Ovary (tissue), 9 donors: ENCODE data around the gene ADAMTS12. TPM values are rescaled to one million over a fixed set of nuclear protein-coding genes. Genes with fewer than 3 reads are reported as not detected.

ENCODE experiments used
- DNase-seq, 5 donors: peaks; one replicate each; pipeline ENCODE4 v3.0.0-alpha.2; 2019 to 2020
- H3K27ac ChIP-seq, 2 donors: fragments of 200-600 bp; one replicate each; pipeline versions ENCODE4 v1.5.1 to v1.8.0; 2019 to 2022
- H3K27me3 ChIP-seq: fragments of 200-600 bp; one replicate; pipeline ENCODE4 v1.8.0; 2022
- H3K36me3 ChIP-seq: fragments of 200-600 bp; sonication (generic); one replicate; pipeline ENCODE4 v1.5.1; 2019
- H3K4me1 ChIP-seq: one replicate; pipeline ENCODE4 v1.8.1; 2013; ENCODE audit warnings: mild to moderate bottlenecking, moderate library complexity; ENCODE audit not compliant: insufficient read depth
- H3K4me3 ChIP-seq: fragments of 200-600 bp; sonication (generic); one replicate; pipeline ENCODE4 v1.5.1; 2017
- H3K9me3 ChIP-seq, 2 donors: fragments of 200-600 bp in 1 of 2; sonication (generic) in 1 of 2; one replicate each; pipeline versions ENCODE4 v1.5.1 to v1.8.1; 2013 to 2019; ENCODE audit warnings: mild to moderate bottlenecking in 1 of 2, moderate library complexity in 1 of 2
- CTCF ChIP-seq, 3 donors: fragments of 450-650 bp in 2 of 3; fragments of 200-600 bp in 1 of 3; IDR thresholded peaks; one replicate each; pipeline versions ENCODE4 v1.5.1 to v1.8.0; 2016 to 2022; ENCODE audit warnings: antibody characterized with exemption in 3 of 3, mild to moderate bottlenecking in 1 of 3
- EP300 ChIP-seq: sonication (generic); formaldehyde crosslinking; IDR thresholded peaks from one replicate; pipeline ENCODE4 v1.6.1; 2017; ENCODE audit warnings: antibody characterized with exemption
- POLR2A ChIP-seq: fragments of 450-650 bp; IDR thresholded peaks from one replicate; pipeline ENCODE4 v1.6.1; 2017; ENCODE audit warnings: antibody characterized with exemption, mild to moderate bottlenecking, moderate library complexity
- WGBS, 3 donors: extraction: QIAGEN DNeasy Blood & Tissue Kit in 1 of 3; methylation state at CpG; one replicate each; pipeline versions ENCODE4 v1.1.5 to v1.1.7; 2013 to 2017; 5-methylcytosine and 5-hydroxymethylcytosine counted together
- intact Hi-C, 4 donors: fragments of 100-400 bp; cut with DNase I; formaldehyde crosslinking; loops; one replicate each; pipeline versions ENCODE4 v1.11.0 to v1.15.1; 2022 to 2023
- polyA plus RNA-seq, 2 donors: library from polyadenylated mRNA; stranded (reverse); fragments of 200-250 nt in 1 of 2; fragments of 350-450 nt in 1 of 2; fragmentation: Illumina TruSeq in 1 of 2; extraction: RNeasy Lipid Tissue Mini Kit (QIAGEN cat#74804) in 1 of 2; gene quantifications; one replicate each; pipeline ENCODE4 v1.2.3, GENCODE V29; 2013 to 2014
- small RNA-seq: library from RNA; depleted of rRNA; stranded (forward); fragments of <200 nt; gene quantifications from one replicate; pipeline ENCODE3, GENCODE V24; 2016
- total RNA-seq, 7 donors: library from RNA; depleted of rRNA in 2 of 7; stranded (reverse); fragments of >200 nt in 2 of 7; fragmentation: NEBNext Ultra II Directional in 3 of 7; extraction: Animal tissue kit (Norgen Biotek cat#: 25700) in 3 of 7; gene quantifications; one replicate each; pipeline versions ENCODE4 v1.1.0 to v1.2.4, GENCODE V29; 2016 to 2023
- donor health status: DM: no; HTN: no; CAD: no; lungs with moderate emphysema.
- donor health status: DM: no; HTN: no; CAD: no.
- donor health status: Bipolar disorder and iron deficiency.
- donor health status: DM: yes; HTN: yes; CAD: no.
- donor health status: DM: no; HTN: no; CAD: no.
- donor health status: DM: yes; HTN: yes; CAD: no.

ADAMTS12 gene
- total and polyA plus RNA-seq, 9 donors: 2.9 to 9.8 (median 5.5) TPM

GRCh38 chr5:33474004-33474403 is 417.8 kb downstream of the ADAMTS12 start:
- Histone ChIP-seq H3K36me3 (no peaks in the 10 kb centered on the region), H3K27ac (no peak overlapping the region), H3K27me3 (no peaks in the 10 kb centered on the region), H3K9me3 (no peaks in the 10 kb centered on the region), H3K4me3 (no peak overlapping the region), H3K4me1 (no peaks in the 10 kb centered on the region)
- 85 to 97% (median 92%) methylated on average over 2 of the region's 2 CpGs for WGBS, 3 donors
- intact Hi-C loops: no loop called here
- TF ChIP-seq CTCF (IDR thresholded peaks at IDR 0.05) (no peak), EP300 (no peak), POLR2A (no peak)
- DNase-seq: no peak

Small RNA genes within 50 kb of the gene (small RNA-seq; reads per million reads assigned to genes)
- not detected for gene RNU6-923P

Other genes with a start within 250 kb of the ADAMTS12 start
- gene RXFP3, start 44.4 kb upstream of the ADAMTS12 start, total RNA-seq: under 1 TPM in 1 of 7 donors, not detected in 6; 0.24 TPM
- not detected for gene RXFP3, start 44.4 kb upstream of the ADAMTS12 start, polyA plus RNA-seq
- gene SLC45A2, start 92.7 kb upstream of the ADAMTS12 start, total RNA-seq: under 1 TPM in 1 of 7 donors, not detected in 6; 0.15 TPM
- not detected for gene SLC45A2, start 92.7 kb upstream of the ADAMTS12 start, polyA plus RNA-seq
- 10 to 100 TPM in 2 of 7 donors, 1 to 10 TPM in 5; 3.9 to 11.3 (median 7.8) TPM for gene AMACR, start 116.1 kb upstream of the ADAMTS12 start, total RNA-seq
- 10 to 100 TPM in 1 of 2 donors, 1 to 10 TPM in 1; 7.3 to 13.4 TPM for gene AMACR, start 116.1 kb upstream of the ADAMTS12 start, polyA plus RNA-seq
- 1 to 10 TPM; 3.0 to 5.6 (median 4.4) TPM for gene C1QTNF3, start 151.2 kb upstream of the ADAMTS12 start, total RNA-seq
- gene C1QTNF3, start 151.2 kb upstream of the ADAMTS12 start, polyA plus RNA-seq: 10 to 100 TPM in 1 of 2 donors, 1 to 10 TPM in 1; 2.8 to 17.9 TPM